Common myeloid progenitor, CD34-positive (primary cell): ENCODE results near the gene TMEM240.

Experiments used
- CTCF ChIA-PET: fragments of 350-600 bp; sonication (Branson Sonifier 250); formaldehyde crosslinking; loops from one replicate; lab custom pipeline; 2021; ENCODE audit warnings: antibody characterized with exemption; lab: Charles Lee
- POLR2A ChIA-PET: fragments of 350-600 bp; sonication (Branson Sonifier 250); formaldehyde crosslinking; loops from one replicate; lab custom pipeline; 2021; ENCODE audit warnings: antibody characterized with exemption; lab: Charles Lee
- DNase-seq, 3 donors: peaks; one replicate each; pipeline versions ENCODE4 v3.0.0 to v3.0.0-alpha.2; 2013
- H3K27ac ChIP-seq, 2 experiments: 1 replicate in 1 of 2; 2 replicates in 1 of 2; pipeline ENCODE4 v1.7.0; 2013; ENCODE audit warnings: inconsistent platforms in 2 of 2, low read length in 2 of 2, mild to moderate bottlenecking in 2 of 2, low read depth in 1 of 2, moderate library complexity in 1 of 2; ENCODE audit not compliant: severe bottlenecking in 2 of 2, insufficient read depth in 1 of 2, poor library complexity in 1 of 2
- H3K27me3 ChIP-seq, 5 experiments: replicated peaks in 2 of 5; 1 replicate in 3 of 5; 2 replicates in 2 of 5; pipeline versions ENCODE4 v1.6.1 to v1.7.0; 2013; ENCODE audit warnings: low read length in 4 of 5, mild to moderate bottlenecking in 2 of 5, moderate library complexity in 2 of 5, inconsistent platforms in 1 of 5; ENCODE audit not compliant: insufficient read depth in 5 of 5, control insufficient read depth in 4 of 5
- H3K36me3 ChIP-seq, 4 experiments: 1 replicate in 2 of 4; 2 replicates in 2 of 4; pipeline versions ENCODE4 v1.6.1 to v1.7.0; 2013; ENCODE audit warnings: low read length in 3 of 4, control low read depth in 1 of 4, mild to moderate bottlenecking in 1 of 4; ENCODE audit not compliant: control insufficient read depth in 4 of 4, insufficient read depth in 4 of 4
- H3K4me1 ChIP-seq, 4 experiments: 1 replicate in 3 of 4; 2 replicates in 1 of 4; pipeline versions ENCODE4 v1.6.1 to v1.7.1; 2013; ENCODE audit warnings: low read length in 3 of 4, mild to moderate bottlenecking in 3 of 4, control low read depth in 1 of 4, inconsistent platforms in 1 of 4, moderate library complexity in 1 of 4; ENCODE audit not compliant: control insufficient read depth in 4 of 4, insufficient read depth in 4 of 4; ENCODE audit errors: control extremely low read depth in 1 of 4
- H3K4me3 ChIP-seq, 7 experiments: 1 replicate in 4 of 7; 2 replicates in 3 of 7; pipeline versions ENCODE4 v1.5.1 to v1.7.0; 2013; ENCODE audit warnings: mild to moderate bottlenecking in 7 of 7, low read length in 6 of 7, moderate library complexity in 6 of 7, inconsistent platforms in 2 of 7, low read depth in 2 of 7, control low read depth in 1 of 7; ENCODE audit not compliant: insufficient read depth in 4 of 7, control insufficient read depth in 1 of 7; ENCODE audit errors: extremely low read depth in 1 of 7
- H3K9me3 ChIP-seq, 5 experiments: 1 replicate in 4 of 5; 2 replicates in 1 of 5; pipeline versions ENCODE4 v1.6.1 to v1.7.1; 2013; ENCODE audit warnings: low read length in 4 of 5, mild to moderate bottlenecking in 2 of 5, inconsistent platforms in 1 of 5, low read depth in 1 of 5, moderate library complexity in 1 of 5; ENCODE audit not compliant: control insufficient read depth in 4 of 5, insufficient read depth in 2 of 5; ENCODE audit errors: control extremely low read depth in 1 of 5
- WGBS: methylation state at CpG from one replicate; pipeline ENCODE4 v1.1.5; 2013; ENCODE audit not compliant: insufficient coverage; 5-methylcytosine and 5-hydroxymethylcytosine counted together

The TMEM240 gene

GRCh38 chr1:1564268-1564667 is 23.8 kb upstream of the TMEM240 start:
- peaks cover 7 to 72% (median 45%) of the 10 kb centered on the region in 4 experiments for H3K36me3 ChIP-seq
- H3K27ac ChIP-seq, result no peak overlapping the region
- H3K9me3 ChIP-seq, result no peaks in the 10 kb centered on the region
- ChIA-PET POLR2A (no interaction called here), CTCF (no interaction called here)
- no peaks in the 10 kb centered on the region for H3K4me1 ChIP-seq
- no peaks in the 10 kb centered on the region for H3K27me3 ChIP-seq
- no peak for DNase-seq
- WGBS, result over 99% methylated on average over 15 of the region's 19 CpGs
- H3K4me3 ChIP-seq, result no peak overlapping the region

GRCh38 chr1:1563688-1564087 is 23.3 kb upstream of the TMEM240 start:
- Histone ChIP-seq H3K27ac (no peak overlapping the region), H3K36me3 (peaks cover 7 to 74% (median 45%) of the 10 kb centered on the region in 4 experiments), H3K27me3 (no peaks in the 10 kb centered on the region), H3K4me1 (no peaks in the 10 kb centered on the region), H3K9me3 (no peaks in the 10 kb centered on the region), H3K4me3 (no peak overlapping the region)
- no peak for DNase-seq
- POLR2A ChIA-PET, result no interaction called here
- CTCF ChIA-PET, result no interaction called here
- 96% methylated on average over 12 of the region's 12 CpGs for WGBS

GRCh38 chr1:1562556-1563195 is 22.3 kb upstream of the TMEM240 start:
- no peak overlapping the region for H3K27ac ChIP-seq
- no peak overlapping the region for H3K4me3 ChIP-seq
- H3K4me1 ChIP-seq, result no peaks in the 10 kb centered on the region
- DNase-seq, result no peak
- 100% methylated on average over 17 of the region's 21 CpGs for WGBS
- no peaks in the 10 kb centered on the region for H3K9me3 ChIP-seq
- H3K36me3 ChIP-seq, result peaks cover 7 to 79% (median 45%) of the 10 kb centered on the region in 4 experiments
- ChIA-PET CTCF (no interaction called here), POLR2A (interaction anchor here (0.6 kb wide), 1 partner anchor 24 kb away, joined by 8 read pairs; no protein-coding TSS in a partner anchor)
- no peaks in the 10 kb centered on the region for H3K27me3 ChIP-seq

GRCh38 chr1:1561801-1562470 is 21.5 kb upstream of the TMEM240 start:
- Histone ChIP-seq H3K4me3 (no peak overlapping the region), H3K9me3 (no peaks in the 10 kb centered on the region), H3K36me3 (peaks cover 7 to 72% (median 46%) of the 10 kb centered on the region in 4 experiments), H3K27ac (no peak overlapping the region), H3K27me3 (no peaks in the 10 kb centered on the region), H3K4me1 (no peaks in the 10 kb centered on the region)
- ChIA-PET POLR2A (no interaction called here), CTCF (no interaction called here)
- no peak for DNase-seq
- 98% methylated on average over 10 of the region's 15 CpGs for WGBS

- Histone ChIP-seq H3K9me3 (no peaks in the 10 kb centered on the region), H3K4me1 (no peaks in the 10 kb centered on the region), H3K27me3 (no peaks in the 10 kb centered on the region), H3K4me3 (no peak overlapping the region), H3K27ac (no peak overlapping the region), H3K36me3 (peaks cover 7 to 67% (median 43%) of the 10 kb centered on the region in 4 experiments)
- WGBS, result 100% methylated on average over 7 of the region's 9 CpGs
- DNase-seq, result no peak
- ChIA-PET POLR2A (no interaction called here), CTCF (no interaction called here)
Observed at GRCh38 chr1:1560178-1560577, 19.8 kb upstream of the TMEM240 start.

GRCh38 chr1:1559066-1559465 is 18.6 kb upstream of the TMEM240 start:
- no peak for DNase-seq
- Histone ChIP-seq H3K36me3 (peaks cover 0 to 67% (median 38%) of the 10 kb centered on the region in 4 experiments), H3K4me1 (no peaks in the 10 kb centered on the region), H3K27me3 (no peaks in the 10 kb centered on the region), H3K27ac (no peak overlapping the region), H3K4me3 (no peak overlapping the region), H3K9me3 (no peaks in the 10 kb centered on the region)
- ChIA-PET POLR2A (interaction anchor here (1.3 kb wide), 1 partner anchor 11 kb away, joined by 3 read pairs; no protein-coding TSS in a partner anchor), CTCF (interaction anchor here (0.6 to 1.3 kb wide), 3 partner anchors 10 to 26 kb away, joined by 3 read pairs; no protein-coding TSS in a partner anchor)
- WGBS, result 93% methylated on average over 16 of the region's 17 CpGs

GRCh38 chr1:1558591-1558990 is 18.2 kb upstream of the TMEM240 start:
- Histone ChIP-seq H3K27ac (no peak overlapping the region), H3K4me3 (no peak overlapping the region), H3K9me3 (no peaks in the 10 kb centered on the region), H3K4me1 (no peaks in the 10 kb centered on the region), H3K27me3 (no peaks in the 10 kb centered on the region), H3K36me3 (peaks cover 0 to 63% (median 34%) of the 10 kb centered on the region in 4 experiments)
- CTCF ChIA-PET, result interaction anchor here (0.6 to 1.3 kb wide), 3 partner anchors 10 to 36 kb away, joined by 3 to 4 read pairs (median 3); no protein-coding TSS in a partner anchor
- DNase-seq, result no peak
- POLR2A ChIA-PET, result interaction anchor here (1.3 kb wide), 1 partner anchor 12 kb away, joined by 3 read pairs; no protein-coding TSS in a partner anchor
- 94% methylated on average over 4 of the region's 4 CpGs for WGBS
